GM21515 (cell line): ENCODE results near the gene CDKN2A.
"Not testable (repeated sequence)": the region's sequence is repeated elsewhere in the genome, so short reads cannot be mapped to it uniquely, and the experiment has no call there.

Experiments used
- ATAC-seq: cut with Tn5 transposase; IDR thresholded peaks from one replicate; pipeline ENCODE4 v1.9.1; 2021; ENCODE audit not compliant: unreplicated experiment

The CDKN2A gene

DNA sequence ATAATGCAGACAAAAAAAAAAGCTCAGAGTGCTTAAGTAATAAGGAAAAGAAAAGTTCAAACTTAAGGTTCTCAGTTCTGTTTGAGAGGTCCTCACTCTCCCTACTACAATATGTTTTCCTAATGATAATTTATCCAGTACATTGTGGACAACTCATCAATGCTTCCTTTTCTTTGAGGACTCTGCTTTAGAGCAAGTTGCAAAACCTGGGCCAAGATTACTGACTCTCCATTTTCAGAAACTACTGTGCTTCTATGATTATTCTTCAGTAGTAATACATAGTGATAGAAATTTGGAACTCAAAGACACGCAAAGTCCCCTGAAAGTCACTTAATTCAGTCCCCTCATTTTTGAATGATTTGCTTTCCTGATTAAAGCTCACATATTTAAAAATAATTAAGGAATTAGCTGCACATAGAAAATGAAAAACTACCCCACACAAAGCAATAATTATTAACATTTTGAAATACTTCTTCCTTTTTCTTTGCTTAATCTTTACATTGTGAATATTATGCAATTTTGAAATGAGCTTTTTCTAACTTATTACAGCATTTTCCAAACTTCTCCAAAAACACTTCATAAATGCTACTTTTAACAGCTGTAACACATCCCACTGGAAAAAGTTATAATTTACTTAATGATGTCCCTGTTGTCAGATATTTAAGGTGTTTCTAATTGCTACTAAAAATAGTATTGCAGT lies 11.2 kb downstream of the CDKN2A start:
- ATAC-seq: no peak

- ATAC-seq: no peak
Observed at GRCh38 chr9:21982391-21982790, 11.8 kb downstream of the CDKN2A start.

- ATAC-seq: no peak
Observed at GRCh38 chr9:21976334-21976875, 17.8 kb downstream of the CDKN2A start.

- ATAC-seq: peak; percentile 54
Observed at GRCh38 chr9:21974722-21975409, 19.3 kb downstream of the CDKN2A start.

GRCh38 chr9:21974343-21974721 lies 19.9 kb downstream of the CDKN2A start:
- ATAC-seq: no peak

DNA sequence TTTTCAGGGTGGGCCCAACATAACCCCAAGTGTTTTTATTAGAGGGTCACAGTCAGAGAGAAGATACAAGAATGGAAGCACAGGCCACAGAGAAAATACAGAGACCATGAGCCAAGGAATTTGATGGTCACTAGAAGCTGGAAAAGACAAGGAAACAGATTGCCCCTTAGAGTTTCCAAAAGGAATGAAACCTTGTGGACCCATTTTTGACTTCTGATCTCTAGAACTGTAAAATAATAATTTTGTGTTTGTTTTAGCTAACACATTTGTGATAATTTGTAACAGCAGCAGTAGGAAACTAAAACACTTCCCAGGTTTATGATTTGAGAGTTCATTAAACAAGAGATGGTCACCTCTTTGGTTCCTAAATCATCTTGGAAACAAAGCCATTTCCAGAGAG lies 21.8 kb downstream of the CDKN2A start:
- no peak for ATAC-seq

DNA sequence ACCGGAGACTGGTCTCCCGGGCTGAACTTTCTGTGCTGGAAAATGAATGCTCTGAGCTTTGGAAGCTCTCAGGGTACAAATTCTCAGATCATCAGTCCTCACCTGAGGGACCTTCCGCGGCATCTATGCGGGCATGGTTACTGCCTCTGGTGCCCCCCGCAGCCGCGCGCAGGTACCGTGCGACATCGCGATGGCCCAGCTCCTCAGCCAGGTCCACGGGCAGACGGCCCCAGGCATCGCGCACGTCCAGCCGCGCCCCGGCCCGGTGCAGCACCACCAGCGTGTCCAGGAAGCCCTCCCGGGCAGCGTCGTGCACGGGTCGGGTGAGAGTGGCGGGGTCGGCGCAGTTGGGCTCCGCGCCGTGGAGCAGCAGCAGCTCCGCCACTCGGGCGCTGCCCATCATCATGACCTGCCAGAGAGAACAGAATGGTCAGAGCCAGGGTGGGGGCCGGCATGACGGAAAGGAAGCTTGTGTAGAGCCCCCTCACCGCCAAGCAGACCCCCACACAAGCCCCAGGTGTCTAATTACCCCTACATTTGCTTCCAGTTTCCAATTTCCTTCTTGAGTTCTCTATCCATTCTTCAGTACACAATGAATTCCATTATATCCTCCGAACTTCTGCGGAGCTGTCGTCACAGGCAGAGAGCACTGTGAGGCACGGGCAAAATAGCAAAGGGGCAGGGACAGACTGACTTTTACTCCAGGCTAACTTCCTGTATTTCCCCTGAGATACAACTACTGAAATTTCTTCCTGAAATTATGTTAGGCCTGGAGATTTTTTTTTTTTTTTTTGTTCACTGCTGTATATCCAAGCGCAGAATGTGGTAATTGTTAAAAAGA lies 23.2 kb downstream of the CDKN2A start:
- no peak for ATAC-seq

DNA sequence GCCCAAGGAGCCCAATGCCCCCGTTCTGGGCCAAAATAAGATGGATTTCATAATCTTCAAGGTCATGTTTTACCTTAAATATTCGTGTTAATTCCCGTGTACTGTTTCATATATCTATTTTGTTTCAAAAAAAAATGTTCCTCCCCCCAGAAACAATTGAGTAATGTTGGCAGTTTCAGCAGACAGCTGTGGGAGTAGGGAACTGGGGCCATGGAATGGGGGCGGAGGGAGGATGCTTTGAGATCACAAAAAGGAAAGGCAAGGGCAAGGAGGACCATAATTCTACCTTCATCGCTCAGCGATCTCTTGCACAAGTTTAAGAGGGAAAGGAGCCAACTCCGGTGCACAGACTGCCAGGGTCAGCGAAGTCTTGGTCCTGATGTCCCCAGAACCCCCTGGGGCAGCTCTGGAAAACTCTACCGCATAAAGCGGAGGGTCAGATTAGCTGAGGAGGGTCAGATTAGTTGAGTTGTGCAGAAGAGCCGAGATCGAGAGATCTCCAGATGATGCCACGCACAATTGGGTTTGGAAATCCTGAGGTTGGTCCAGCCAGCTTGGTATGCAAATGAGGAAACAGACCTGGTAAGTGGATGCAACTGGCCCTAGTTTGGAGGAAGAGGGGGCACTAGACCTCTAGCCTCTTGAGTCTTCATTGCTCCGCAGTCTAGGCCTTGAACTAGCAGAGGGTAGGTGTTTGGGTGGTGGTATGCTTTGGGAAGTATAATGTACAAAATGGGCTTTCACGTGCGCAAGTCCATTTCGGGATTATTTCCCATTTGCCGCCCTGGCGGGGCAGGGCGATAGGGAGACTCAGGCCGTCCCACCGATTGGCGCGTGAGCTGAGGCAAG lies 24.0 kb downstream of the CDKN2A start:
- no peak for ATAC-seq

GRCh38 chr9:21969011-21969940 lies 24.9 kb downstream of the CDKN2A start:
- ATAC-seq: no peak

- ATAC-seq: no peak
Observed at GRCh38 chr9:21968331-21969010, 25.7 kb downstream of the CDKN2A start.

DNA sequence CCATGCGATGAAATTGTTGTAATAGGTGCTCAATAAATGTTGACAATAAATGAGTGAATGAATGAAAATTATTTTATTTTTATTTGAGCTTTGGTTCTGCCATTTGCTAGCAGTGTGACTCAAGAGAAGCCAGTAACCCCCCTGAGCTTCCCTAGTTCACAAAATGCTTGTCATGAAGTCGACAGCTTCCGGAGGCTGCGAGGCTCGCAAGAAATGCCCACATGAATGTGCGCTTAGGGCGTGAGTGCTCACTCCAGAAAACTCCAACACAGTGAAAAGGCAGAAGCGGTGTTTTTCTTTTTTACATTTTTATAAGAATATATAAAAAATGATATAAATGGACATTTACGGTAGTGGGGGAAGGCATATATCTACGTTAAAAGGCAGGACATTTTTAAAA lies 26.5 kb downstream of the CDKN2A start:
- no peak for ATAC-seq

- ATAC-seq: no peak
Observed at GRCh38 chr9:21967169-21967568, 27.0 kb downstream of the CDKN2A start.

DNA sequence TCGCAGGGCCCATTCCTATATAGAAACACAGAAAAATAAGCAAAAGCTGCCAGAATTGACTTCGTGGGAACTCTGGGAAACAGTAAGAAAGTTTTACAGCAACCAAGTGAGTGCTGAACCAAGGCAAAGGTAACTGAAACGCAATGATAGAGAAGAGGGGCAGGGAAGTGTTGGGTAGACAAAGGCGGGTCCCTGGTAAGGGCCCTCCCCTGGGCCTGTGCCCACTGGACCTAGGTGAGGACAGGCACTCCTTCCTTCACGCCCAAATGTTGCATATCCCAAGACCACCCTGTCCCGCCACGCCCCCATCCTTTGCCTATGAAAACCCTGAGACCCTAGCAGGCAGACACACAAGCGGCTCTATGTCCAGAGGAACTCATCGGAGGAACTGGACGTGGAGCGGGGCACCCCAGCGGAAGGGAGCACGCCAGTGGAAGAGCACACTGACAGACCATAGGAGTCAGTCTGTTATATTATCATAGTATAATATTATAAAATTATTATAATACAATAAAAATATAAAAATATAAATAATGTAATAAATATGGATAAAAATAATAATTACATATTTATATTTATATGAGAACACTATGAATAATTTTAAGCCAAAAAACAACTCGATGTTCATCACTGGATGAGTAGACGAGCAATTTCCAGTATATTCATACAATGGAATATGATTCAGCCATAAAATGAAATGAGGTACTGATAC lies 27.9 kb downstream of the CDKN2A start:
- no peak for ATAC-seq

DNA sequence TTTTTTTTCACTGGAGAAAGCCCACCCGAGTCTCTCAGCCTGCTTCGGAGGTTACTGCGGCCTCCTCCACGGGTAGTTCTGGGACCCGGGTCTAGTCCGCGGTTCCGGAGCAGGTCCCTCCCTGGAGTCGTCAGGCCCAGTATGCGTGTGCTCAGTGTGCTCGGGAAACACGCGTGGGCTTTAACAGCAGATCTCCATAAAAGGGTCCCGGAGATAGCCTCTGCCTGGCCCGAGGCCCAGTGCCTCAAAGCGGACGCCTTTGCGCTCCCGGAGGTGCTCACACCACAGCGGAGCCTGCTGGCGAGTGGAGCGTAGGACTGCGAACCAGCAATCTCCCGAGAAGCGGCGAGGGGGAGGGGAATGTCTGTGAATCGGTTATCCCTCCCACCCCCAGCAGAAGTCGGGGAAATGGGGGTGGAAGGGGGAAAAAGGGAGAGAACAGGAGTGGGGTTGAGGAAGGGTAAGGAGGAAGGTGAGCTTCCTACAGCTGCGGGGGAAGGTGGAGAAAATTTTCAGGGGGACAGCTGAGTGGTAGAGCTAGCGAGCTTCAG lies 28.7 kb downstream of the CDKN2A start:
- peak; percentile 81 for ATAC-seq

DNA sequence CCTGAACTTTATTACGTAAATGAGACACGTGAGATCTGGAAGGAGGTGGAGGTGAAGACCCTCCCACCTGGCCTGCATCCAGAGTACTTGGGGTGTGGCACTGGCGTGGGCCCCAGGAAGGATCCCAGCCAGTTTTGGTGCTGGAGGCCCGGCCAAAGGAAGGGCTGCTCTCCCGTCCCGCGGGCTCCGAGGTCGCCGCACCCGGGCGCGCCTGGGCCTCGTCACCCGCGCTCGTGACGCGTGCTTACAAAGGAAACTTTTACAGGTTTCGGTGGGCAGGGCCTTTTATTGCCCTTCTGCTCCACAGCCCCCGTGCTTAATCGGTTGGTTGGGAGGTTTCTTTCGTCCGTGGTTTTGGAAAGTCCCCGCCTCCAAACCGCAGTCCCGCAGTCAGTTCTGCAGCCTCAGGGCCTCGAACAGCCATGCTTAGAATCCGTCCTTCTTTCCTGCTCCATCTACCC lies 29.2 kb downstream of the CDKN2A start:
- peak; percentile 53 for ATAC-seq

DNA sequence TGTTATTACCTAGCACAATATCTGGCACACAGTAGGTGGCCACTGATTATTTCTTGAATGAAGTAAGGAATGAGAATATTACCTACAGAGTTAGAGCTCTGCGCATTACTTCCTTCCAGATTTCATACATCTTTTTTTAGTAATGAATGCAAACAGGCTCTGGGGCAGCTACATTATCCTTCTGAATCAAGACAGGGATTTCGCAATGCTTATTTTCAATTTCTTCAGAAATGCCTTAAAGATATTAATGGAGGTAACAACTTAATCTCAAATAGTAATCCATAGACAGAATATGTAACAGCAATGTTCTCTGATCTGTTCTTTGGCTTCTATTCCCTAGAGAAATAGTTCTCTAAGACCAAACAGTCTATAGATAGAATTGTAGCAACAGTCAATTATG lies 32.6 kb downstream of the CDKN2A start:
- no peak for ATAC-seq

DNA sequence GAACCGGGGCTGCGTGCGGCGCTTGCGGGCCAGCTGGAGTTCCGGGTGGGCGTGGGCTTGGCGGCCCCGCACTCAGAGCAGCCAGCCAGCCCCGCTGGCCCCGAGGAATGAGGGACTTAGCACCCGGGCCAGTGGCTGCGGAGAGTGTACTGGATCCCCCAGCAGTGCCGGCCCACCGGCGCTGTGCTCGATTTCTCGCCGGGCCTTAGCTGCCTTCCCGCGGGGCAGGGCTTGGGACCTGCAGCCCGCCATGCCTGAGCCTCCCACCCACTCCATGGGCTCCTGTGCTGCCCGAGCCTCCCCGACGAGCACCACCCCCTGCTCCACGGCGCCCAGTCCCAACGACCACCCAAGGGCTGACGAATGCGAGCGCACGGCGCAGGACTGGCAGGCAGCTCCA lies 34.9 kb downstream of the CDKN2A start:
- ATAC-seq: not testable (repeated sequence)

GRCh38 chr9:21958833-21959232 lies 35.4 kb downstream of the CDKN2A start:
- no peak for ATAC-seq
